Neutrophil (primary cell): Measurements from ENCODE around the gene RPN2.

Experiments
- H3K27ac ChIP-seq: fragments of 200-600 bp; sonication (generic); 2 replicates; pipeline ENCODE4 v1.5.1; 2016; ENCODE audit warnings: mild to moderate bottlenecking, moderate library complexity
- H3K27me3 ChIP-seq: fragments of 200-600 bp; sonication (generic); 2 replicates; pipeline ENCODE4 v1.6.0; 2016; ENCODE audit warnings: mild to moderate bottlenecking
- H3K36me3 ChIP-seq: fragments of 200-600 bp; sonication (generic); 2 replicates; pipeline ENCODE4 v1.5.1; 2017
- H3K4me1 ChIP-seq, 2 experiments: fragments of 200-600 bp in 1 of 2; sonication (generic) in 1 of 2; 1 replicate in 1 of 2; 2 replicates in 1 of 2; pipeline versions ENCODE4 v1.5.1 to v1.6.1; 2013 to 2016; ENCODE audit warnings: low read depth in 1 of 2, low read length in 1 of 2, mild to moderate bottlenecking in 1 of 2, moderate library complexity in 1 of 2; ENCODE audit not compliant: control insufficient read depth in 1 of 2, insufficient read depth in 1 of 2
- H3K4me3 ChIP-seq, 2 experiments: fragments of 200-600 bp in 1 of 2; sonication (generic) in 1 of 2; 1 replicate in 1 of 2; 2 replicates in 1 of 2; pipeline ENCODE4 v1.5.1; 2013 to 2016; ENCODE audit warnings: low read depth in 1 of 2, low read length in 1 of 2, mild to moderate bottlenecking in 1 of 2, moderate library complexity in 1 of 2
- H3K9me3 ChIP-seq: fragments of 200-600 bp; sonication (generic); 2 replicates; pipeline ENCODE4 v1.5.1; 2016
- TF ChIP-seq, protein P1 (sequence below): fragments of 200-600 bp; sonication (generic); IDR thresholded peaks from 2 replicates; pipeline ENCODE4 v1.5.1; 2016; ENCODE audit warnings: antibody characterized with exemption

RPN2 gene

DNA sequence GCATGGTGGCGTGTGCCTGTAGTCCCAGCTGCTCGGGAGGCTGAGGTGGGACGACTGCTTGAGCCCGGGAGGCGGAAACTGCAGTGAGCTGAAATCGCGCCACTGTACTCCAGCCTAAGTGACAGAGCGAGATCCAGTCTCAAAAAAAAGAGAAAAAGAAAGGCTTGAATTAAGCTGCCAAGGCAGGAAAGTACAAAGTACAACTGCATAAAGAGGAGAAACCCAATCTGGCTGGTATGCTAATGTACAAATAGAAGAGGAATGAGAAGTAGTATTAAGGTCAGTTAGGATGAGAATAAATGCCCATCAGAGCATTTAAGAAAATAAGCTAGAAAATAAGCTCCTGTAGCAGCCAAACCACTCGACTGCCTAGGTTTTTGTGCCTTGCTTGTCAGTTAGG is 23.1 kb upstream of the RPN2 start:
- H3K27me3 ChIP-seq, result no peaks in the 10 kb centered on the region
- no peaks in the 10 kb centered on the region for H3K4me1 ChIP-seq
- no peak overlapping the region for H3K27ac ChIP-seq
- H3K36me3 ChIP-seq, result no peaks in the 10 kb centered on the region
- H3K4me3 ChIP-seq, result no peak overlapping the region
- no peaks in the 10 kb centered on the region for H3K9me3 ChIP-seq
- TF ChIP-seq, protein P1, sequence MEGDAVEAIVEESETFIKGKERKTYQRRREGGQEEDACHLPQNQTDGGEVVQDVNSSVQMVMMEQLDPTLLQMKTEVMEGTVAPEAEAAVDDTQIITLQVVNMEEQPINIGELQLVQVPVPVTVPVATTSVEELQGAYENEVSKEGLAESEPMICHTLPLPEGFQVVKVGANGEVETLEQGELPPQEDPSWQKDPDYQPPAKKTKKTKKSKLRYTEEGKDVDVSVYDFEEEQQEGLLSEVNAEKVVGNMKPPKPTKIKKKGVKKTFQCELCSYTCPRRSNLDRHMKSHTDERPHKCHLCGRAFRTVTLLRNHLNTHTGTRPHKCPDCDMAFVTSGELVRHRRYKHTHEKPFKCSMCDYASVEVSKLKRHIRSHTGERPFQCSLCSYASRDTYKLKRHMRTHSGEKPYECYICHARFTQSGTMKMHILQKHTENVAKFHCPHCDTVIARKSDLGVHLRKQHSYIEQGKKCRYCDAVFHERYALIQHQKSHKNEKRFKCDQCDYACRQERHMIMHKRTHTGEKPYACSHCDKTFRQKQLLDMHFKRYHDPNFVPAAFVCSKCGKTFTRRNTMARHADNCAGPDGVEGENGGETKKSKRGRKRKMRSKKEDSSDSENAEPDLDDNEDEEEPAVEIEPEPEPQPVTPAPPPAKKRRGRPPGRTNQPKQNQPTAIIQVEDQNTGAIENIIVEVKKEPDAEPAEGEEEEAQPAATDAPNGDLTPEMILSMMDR, result no peak

GRCh38 chr20:37158248-37158647 is 20.9 kb upstream of the RPN2 start:
- TF ChIP-seq, protein P1, result no peak
- H3K4me1 ChIP-seq, result no peaks in the 10 kb centered on the region
- H3K27me3 ChIP-seq, result no peaks in the 10 kb centered on the region
- H3K9me3 ChIP-seq, result no peaks in the 10 kb centered on the region
- H3K27ac ChIP-seq, result no peak overlapping the region
- no peak overlapping the region for H3K4me3 ChIP-seq
- H3K36me3 ChIP-seq, result no peaks in the 10 kb centered on the region

GRCh38 chr20:37160683-37161082 is 18.4 kb upstream of the RPN2 start:
- no peaks in the 10 kb centered on the region for H3K27me3 ChIP-seq
- H3K4me3 ChIP-seq, result no peak overlapping the region
- H3K9me3 ChIP-seq, result no peaks in the 10 kb centered on the region
- H3K4me1 ChIP-seq, result no peaks in the 10 kb centered on the region
- H3K36me3 ChIP-seq, result no peaks in the 10 kb centered on the region
- no peak overlapping the region for H3K27ac ChIP-seq
- TF ChIP-seq, protein P1, result no peak

DNA sequence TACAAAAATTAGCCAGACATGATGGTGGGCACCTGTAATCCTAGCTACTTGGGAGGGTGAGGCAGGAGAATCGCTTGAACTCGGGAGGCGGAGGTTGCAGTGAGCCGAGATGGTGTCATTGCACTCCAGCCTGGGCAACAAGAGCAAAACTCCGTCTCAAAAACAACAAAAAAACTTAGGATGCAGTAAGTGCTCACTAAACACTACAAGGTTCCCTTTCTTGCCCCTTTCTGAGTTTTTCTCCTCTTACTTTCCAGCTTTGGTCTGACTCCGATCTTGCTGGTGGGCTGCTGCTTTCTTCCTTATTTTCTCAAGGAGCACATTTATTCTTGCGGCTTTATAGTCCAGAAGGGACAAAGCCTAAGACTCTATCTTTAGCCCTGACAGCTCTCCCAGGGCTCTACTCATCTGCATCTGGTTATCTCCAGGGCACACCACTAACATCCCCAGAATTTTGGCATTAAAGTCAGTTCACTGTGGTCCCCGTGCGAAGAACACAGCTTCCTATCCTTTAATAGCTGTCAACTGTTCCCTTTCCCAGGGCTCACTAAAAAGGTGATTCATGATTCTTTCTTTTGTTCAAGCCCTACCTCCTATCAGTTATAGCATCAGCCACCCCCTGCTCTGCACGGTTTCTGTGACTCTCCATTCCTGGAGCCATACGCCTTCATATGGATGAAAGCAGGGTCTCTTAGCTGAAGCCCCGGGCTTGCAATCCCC is 17.1 kb upstream of the RPN2 start:
- TF ChIP-seq, protein P1, result no peak
- Histone ChIP-seq H3K27me3 (no peaks in the 10 kb centered on the region), H3K4me3 (no peak overlapping the region)

GRCh38 chr20:37162646-37163045 is 16.5 kb upstream of the RPN2 start:
- no peaks in the 10 kb centered on the region for H3K9me3 ChIP-seq
- TF ChIP-seq, protein P1, result no peak
- no peak overlapping the region for H3K4me3 ChIP-seq
- no peaks in the 10 kb centered on the region for H3K4me1 ChIP-seq
- no peaks in the 10 kb centered on the region for H3K27me3 ChIP-seq
- H3K36me3 ChIP-seq, result no peaks in the 10 kb centered on the region
- no peak overlapping the region for H3K27ac ChIP-seq

More for the DNA sequence above, 17.1 kb upstream of the RPN2 start:
- Histone ChIP-seq H3K36me3 (no peaks in the 10 kb centered on the region), H3K4me1 (no peaks in the 10 kb centered on the region), H3K9me3 (no peaks in the 10 kb centered on the region), H3K27ac (no peak overlapping the region)
